Measurements from ENCODE around the gene ANKDD1B. TPM values are rescaled to one million over a fixed set of nuclear protein-coding genes. Genes with fewer than 3 reads are reported as not detected.
A peak's percentile ranks its signal among the peaks of the same experiment; 100 is the strongest.

Gene ANKDD1B
- total and polyA plus RNA-seq, 4 donors = 1.3 to 9.4 (median 5.9) TPM

DNA sequence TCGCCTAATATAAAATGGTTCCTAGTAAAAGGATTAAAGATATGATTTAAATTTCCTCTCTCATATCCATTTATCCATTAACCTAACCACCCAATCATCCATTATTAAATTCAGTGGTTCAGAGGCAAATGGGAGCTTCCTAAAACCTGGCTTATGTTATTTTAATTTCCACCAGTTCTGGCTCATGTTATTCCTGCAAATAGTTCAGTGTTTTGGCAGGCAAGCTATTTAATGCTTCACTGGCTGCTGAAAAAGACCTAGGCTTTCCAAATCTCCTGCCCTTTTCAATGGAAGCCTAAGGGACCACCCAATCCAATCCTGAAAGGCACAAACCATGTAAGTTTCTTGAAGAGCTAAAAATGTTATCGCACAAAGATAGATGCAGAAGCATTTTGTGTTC lies 53.7 kb downstream of the ANKDD1B start:
- no peaks in the 10 kb centered on the region for H3K36me3 ChIP-seq (ENCODE audit: control insufficient read depth in 4 of 4, insufficient read depth in 4 of 4, low read length in 4 of 4)
- DNase-seq (no peak), ATAC-seq (ENCODE audit: insufficient read depth, low FRiP score) (no peak)
- WGBS, 2 donors = 96 to 99% methylated on average over 2 of the region's 2 CpGs
- no peaks in the 10 kb centered on the region for H3K27me3 ChIP-seq (ENCODE audit: control insufficient read depth in 3 of 3, insufficient read depth in 3 of 3, low read length in 2 of 3)
- H3K27ac ChIP-seq (ENCODE audit: low read depth in 1 of 2, low read length in 1 of 2) = no peak overlapping the region
- H3K4me1 ChIP-seq (ENCODE audit: control insufficient read depth in 5 of 5, insufficient read depth in 5 of 5, low read length in 5 of 5) = peaks cover 0 to 3% (median 0%) of the 10 kb centered on the region in 5 donors
- no peak overlapping the region for H3K4me3 ChIP-seq
- H3K9me3 ChIP-seq (ENCODE audit: control insufficient read depth in 4 of 4, insufficient read depth in 3 of 4, low read length in 3 of 4) = no peaks in the 10 kb centered on the region
- TF ChIP-seq, protein P1, sequence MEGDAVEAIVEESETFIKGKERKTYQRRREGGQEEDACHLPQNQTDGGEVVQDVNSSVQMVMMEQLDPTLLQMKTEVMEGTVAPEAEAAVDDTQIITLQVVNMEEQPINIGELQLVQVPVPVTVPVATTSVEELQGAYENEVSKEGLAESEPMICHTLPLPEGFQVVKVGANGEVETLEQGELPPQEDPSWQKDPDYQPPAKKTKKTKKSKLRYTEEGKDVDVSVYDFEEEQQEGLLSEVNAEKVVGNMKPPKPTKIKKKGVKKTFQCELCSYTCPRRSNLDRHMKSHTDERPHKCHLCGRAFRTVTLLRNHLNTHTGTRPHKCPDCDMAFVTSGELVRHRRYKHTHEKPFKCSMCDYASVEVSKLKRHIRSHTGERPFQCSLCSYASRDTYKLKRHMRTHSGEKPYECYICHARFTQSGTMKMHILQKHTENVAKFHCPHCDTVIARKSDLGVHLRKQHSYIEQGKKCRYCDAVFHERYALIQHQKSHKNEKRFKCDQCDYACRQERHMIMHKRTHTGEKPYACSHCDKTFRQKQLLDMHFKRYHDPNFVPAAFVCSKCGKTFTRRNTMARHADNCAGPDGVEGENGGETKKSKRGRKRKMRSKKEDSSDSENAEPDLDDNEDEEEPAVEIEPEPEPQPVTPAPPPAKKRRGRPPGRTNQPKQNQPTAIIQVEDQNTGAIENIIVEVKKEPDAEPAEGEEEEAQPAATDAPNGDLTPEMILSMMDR (IDR thresholded peaks at IDR 0.05; ENCODE audit: control extremely low read depth, extremely low read depth) = no peak
- H3K9ac ChIP-seq (ENCODE audit: insufficient read depth in 1 of 2, low read length in 2 of 2) = no peak overlapping the region

DNA sequence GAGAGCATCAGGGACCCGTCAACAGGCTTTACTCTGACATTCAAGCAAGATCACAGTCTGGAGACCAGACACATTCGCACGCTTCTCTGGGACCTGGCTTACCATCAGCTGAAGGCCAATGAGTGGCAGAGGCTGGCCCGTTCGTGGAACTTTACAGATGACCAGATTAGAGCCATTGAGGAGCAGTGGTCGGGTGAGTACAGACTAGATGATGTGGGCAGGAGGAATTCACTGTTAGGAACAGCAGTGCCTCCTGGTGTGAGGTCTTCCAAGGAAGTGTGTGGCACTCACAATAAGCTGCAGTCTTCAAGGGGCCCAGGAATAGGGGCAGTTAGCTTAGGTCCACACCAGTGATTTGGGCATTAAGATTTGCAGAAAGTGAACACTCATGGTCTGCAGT lies 55.5 kb downstream of the ANKDD1B start:
- Histone ChIP-seq H3K9ac (ENCODE audit: insufficient read depth in 1 of 2, low read length in 2 of 2) (no peak overlapping the region), H3K4me3 (no peak overlapping the region), H3K9me3 (ENCODE audit: control insufficient read depth in 4 of 4, insufficient read depth in 3 of 4, low read length in 3 of 4) (no peaks in the 10 kb centered on the region), H3K36me3 (ENCODE audit: control insufficient read depth in 4 of 4, insufficient read depth in 4 of 4, low read length in 4 of 4) (no peaks in the 10 kb centered on the region), H3K27ac (ENCODE audit: low read depth in 1 of 2, low read length in 1 of 2) (no peak overlapping the region), H3K4me1 (ENCODE audit: control insufficient read depth in 5 of 5, insufficient read depth in 5 of 5, low read length in 5 of 5) (peaks cover 0 to 3% (median 0%) of the 10 kb centered on the region in 5 donors), H3K27me3 (ENCODE audit: control insufficient read depth in 3 of 3, insufficient read depth in 3 of 3, low read length in 2 of 3) (no peaks in the 10 kb centered on the region)
- 91 to 96% methylated on average over 6 of the region's 6 CpGs for WGBS, 2 donors
- TF ChIP-seq, protein P1 (IDR thresholded peaks at IDR 0.05; ENCODE audit: control extremely low read depth, extremely low read depth) = no peak
- DNase-seq = no peak
- ATAC-seq (ENCODE audit: insufficient read depth, low FRiP score) = no peak

DNA sequence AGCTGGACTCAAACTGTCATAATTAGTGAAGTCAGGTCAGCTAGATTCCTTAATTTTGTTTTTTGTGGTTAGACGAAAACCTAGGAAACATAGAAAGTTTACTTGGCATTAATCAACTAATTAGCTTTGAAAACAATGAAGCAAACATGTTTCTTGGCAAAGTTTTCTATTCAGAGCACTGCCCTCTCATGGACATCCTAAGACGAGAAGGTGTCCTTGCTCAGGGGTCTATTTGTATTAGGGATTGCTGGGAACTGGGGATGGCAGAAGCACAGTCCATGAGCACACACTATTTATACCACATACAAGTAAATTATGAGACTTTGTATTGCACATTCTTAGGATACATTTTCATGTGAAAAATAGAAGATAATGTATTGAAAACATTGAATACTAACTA lies 56.3 kb downstream of the ANKDD1B start:
- DNase-seq (peak in 2 of 3 donors; percentile 37 to 46), ATAC-seq (ENCODE audit: insufficient read depth, low FRiP score) (no peak)
- no peaks in the 10 kb centered on the region for H3K27me3 ChIP-seq (ENCODE audit: control insufficient read depth in 3 of 3, insufficient read depth in 3 of 3, low read length in 2 of 3)
- peaks cover 0 to 1% (median under 1%) of the 10 kb centered on the region in 4 donors for H3K36me3 ChIP-seq (ENCODE audit: control insufficient read depth in 4 of 4, insufficient read depth in 4 of 4, low read length in 4 of 4)
- peaks cover 0 to 3% (median under 1%) of the 10 kb centered on the region in 5 donors for H3K4me1 ChIP-seq (ENCODE audit: control insufficient read depth in 5 of 5, insufficient read depth in 5 of 5, low read length in 5 of 5)
- H3K9me3 ChIP-seq (ENCODE audit: control insufficient read depth in 4 of 4, insufficient read depth in 3 of 4, low read length in 3 of 4) = no peaks in the 10 kb centered on the region
- H3K9ac ChIP-seq (ENCODE audit: insufficient read depth in 1 of 2, low read length in 2 of 2) = no peak overlapping the region
- 66 to 72% methylated on average over 2 of the region's 2 CpGs for WGBS, 2 donors
- TF ChIP-seq, protein P1 (IDR thresholded peaks at IDR 0.05; ENCODE audit: control extremely low read depth, extremely low read depth) = no peak
- no peak overlapping the region for H3K27ac ChIP-seq (ENCODE audit: low read depth in 1 of 2, low read length in 1 of 2)
- H3K4me3 ChIP-seq = no peak overlapping the region

DNA sequence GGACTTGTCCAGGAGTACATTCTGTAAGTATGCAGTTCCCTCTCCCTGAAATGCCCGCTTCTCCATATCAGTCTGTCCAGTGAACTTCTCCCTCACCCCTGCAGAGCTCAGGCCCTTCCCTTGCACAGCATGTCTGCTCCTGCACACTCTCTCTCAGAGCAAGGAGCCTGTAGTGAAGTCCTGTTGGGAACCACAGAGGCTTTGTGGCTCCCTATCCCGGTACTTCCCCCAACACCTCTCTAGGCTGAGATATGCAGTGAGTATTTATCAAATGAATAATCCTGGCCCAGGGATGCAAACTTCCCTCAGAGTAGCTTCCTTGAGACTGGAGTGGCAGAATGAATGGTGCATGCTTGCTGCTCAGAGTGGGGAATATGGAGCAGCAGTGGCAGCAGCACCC lies 57.2 kb downstream of the ANKDD1B start:
- no peak overlapping the region for H3K9ac ChIP-seq (ENCODE audit: insufficient read depth in 1 of 2, low read length in 2 of 2)
- H3K36me3 ChIP-seq (ENCODE audit: control insufficient read depth in 4 of 4, insufficient read depth in 4 of 4, low read length in 4 of 4) = peaks cover 3 to 4% (median 3%) of the 10 kb centered on the region in 4 donors
- H3K27ac ChIP-seq (ENCODE audit: low read depth in 1 of 2, low read length in 1 of 2) = no peak overlapping the region
- H3K4me1 ChIP-seq (ENCODE audit: control insufficient read depth in 5 of 5, insufficient read depth in 5 of 5, low read length in 5 of 5) = peaks cover 0 to 3% (median 3%) of the 10 kb centered on the region in 5 donors
- TF ChIP-seq, protein P1 (IDR thresholded peaks at IDR 0.05; ENCODE audit: control extremely low read depth, extremely low read depth) = no peak
- WGBS, 2 donors = 75 to 76% methylated on average over 2 of the region's 2 CpGs
- ATAC-seq (ENCODE audit: insufficient read depth, low FRiP score) (no peak), DNase-seq (no peak)
- H3K27me3 ChIP-seq (ENCODE audit: control insufficient read depth in 3 of 3, insufficient read depth in 3 of 3, low read length in 2 of 3) = no peaks in the 10 kb centered on the region
- no peak overlapping the region for H3K4me3 ChIP-seq
- no peaks in the 10 kb centered on the region for H3K9me3 ChIP-seq (ENCODE audit: control insufficient read depth in 4 of 4, insufficient read depth in 3 of 4, low read length in 3 of 4)
